ENCODE data around the gene SNTB2. TPM values are rescaled to one million over a fixed set of nuclear protein-coding genes. Genes with fewer than 3 reads are reported as not detected.

The SNTB2 gene
- total and polyA plus RNA-seq, 2 of the 8 experiments (the other 6 are each of a cell fraction or from before 2014, with no cell fraction given) = 6.0 to 16.1 TPM

- TF ChIP-seq, protein P1, sequence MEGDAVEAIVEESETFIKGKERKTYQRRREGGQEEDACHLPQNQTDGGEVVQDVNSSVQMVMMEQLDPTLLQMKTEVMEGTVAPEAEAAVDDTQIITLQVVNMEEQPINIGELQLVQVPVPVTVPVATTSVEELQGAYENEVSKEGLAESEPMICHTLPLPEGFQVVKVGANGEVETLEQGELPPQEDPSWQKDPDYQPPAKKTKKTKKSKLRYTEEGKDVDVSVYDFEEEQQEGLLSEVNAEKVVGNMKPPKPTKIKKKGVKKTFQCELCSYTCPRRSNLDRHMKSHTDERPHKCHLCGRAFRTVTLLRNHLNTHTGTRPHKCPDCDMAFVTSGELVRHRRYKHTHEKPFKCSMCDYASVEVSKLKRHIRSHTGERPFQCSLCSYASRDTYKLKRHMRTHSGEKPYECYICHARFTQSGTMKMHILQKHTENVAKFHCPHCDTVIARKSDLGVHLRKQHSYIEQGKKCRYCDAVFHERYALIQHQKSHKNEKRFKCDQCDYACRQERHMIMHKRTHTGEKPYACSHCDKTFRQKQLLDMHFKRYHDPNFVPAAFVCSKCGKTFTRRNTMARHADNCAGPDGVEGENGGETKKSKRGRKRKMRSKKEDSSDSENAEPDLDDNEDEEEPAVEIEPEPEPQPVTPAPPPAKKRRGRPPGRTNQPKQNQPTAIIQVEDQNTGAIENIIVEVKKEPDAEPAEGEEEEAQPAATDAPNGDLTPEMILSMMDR (IDR thresholded peaks at IDR 0.05; ENCODE audit: control extremely low read depth in 1 of 3, insufficient read depth in 1 of 3, low read depth in 1 of 3, low read length in 3 of 3) = no peak
- TF ChIP-seq PHF8 (conservative IDR thresholded peaks at IDR 0.05; ENCODE audit: low read depth, low read length) = no peak
- TF ChIP-seq CREB1 (IDR thresholded peaks at IDR 0.05) = no peak
- TF ChIP-seq MAFK (IDR thresholded peaks at IDR 0.05; ENCODE audit: low read depth, low read length) = no peak
- no peak for TF ChIP-seq SP2 (IDR thresholded peaks at IDR 0.05; ENCODE audit: low read length)
- TF ChIP-seq JUND (IDR thresholded peaks at IDR 0.05; ENCODE audit: low read length) = no peak
- no peak for TF ChIP-seq KDM5A (IDR thresholded peaks at IDR 0.05; ENCODE audit: low read length)
- TF ChIP-seq POU5F1 (IDR thresholded peaks at IDR 0.05; ENCODE audit: low read depth, low read length) = no peak
These were observed 162.6 kb downstream of the SNTB2 start (continued) for GRCh38 chr16:69349536-69349935.
